CD4-positive, alpha-beta T cell treated with Interleukin-15 for 1 hour (primary cell): Measurements from ENCODE around the gene CCDC78.

Experiments
- DNase-seq: peaks from one replicate; pipeline ENCODE4 v3.0.0-alpha.2; 2020

The CCDC78 gene

GRCh38 chr16:722835-723633 is 3.2 kb downstream of the CCDC78 start:
- DNase-seq = no peak

DNA sequence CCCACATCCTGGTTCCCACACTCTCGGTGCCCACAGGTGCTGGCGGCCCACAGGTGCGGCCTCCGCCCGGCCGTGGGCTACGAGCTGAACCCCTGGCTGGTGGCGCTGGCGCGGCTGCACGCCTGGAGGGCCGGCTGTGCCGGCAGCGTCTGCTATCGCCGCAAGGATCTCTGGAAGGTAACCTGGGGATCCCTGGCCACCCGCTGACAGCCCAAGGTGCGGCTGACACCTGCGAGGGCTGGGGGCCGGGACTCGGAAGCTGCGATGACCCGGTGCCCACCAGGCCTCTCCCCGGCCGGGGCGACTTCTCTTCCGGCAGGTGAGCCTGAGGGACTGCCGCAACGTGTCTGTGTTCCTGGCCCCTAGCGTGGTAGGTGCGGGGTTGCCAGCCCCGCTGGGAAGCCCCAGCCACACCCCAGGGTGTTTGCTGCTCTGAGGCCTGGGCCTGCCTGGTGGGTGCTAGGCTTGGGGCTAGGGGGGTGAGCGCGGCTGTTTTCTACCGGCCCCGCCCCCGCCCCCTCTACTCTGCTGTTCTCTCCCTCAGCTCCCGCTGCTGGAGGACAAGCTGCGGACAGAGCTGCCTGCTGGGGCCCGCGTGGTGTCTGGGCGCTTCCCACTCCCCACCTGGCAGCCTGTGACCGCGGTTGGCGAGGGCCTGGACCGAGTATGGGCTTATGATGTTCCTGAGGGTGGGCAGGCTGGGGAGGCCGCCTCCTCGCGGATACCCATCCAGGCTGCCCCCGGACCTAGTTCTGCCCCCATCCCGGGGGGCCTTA is 4.3 kb downstream of the CCDC78 start:
- no peak for DNase-seq

GRCh38 chr16:720990-721764 is 5.1 kb downstream of the CCDC78 start, which contains the start of gene ANTKMT:
Gene ANTKMT, plus strand, starts transcription at chr16:721146. Its CDS starts 129 bp downstream, at chr16:721275.
- DNase-seq = peak; percentile 85

DNA sequence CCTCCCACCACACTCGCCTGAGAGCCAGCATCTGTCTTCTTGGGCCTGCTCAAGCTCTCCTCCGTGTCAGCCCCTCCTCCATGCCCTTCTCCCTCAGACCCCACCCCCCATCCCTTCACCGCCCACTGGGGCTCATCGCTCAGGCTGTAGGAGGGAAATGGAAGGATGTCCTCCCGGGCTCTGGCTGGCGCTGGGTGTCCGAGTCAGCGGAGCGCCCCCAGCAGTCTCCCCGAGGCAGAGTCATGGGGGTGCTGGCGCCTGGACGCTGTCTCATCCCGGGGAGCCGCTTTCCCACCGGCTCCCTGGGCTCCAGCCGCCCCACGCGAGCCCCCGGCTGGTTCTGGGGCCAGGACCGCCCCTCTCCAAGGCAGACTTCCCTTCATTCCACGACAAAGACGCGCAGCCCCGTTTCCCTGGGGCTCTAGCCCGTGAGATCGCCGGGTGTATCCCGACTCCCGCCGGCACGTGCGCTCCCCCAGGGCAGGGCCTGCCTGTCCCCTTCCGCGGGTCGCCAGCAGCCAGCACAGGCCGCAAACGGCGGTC is 5.7 kb downstream of the CCDC78 start:
- no peak for DNase-seq

GRCh38 chr16:719815-720446 is 6.3 kb downstream of the CCDC78 start:
- no peak for DNase-seq

DNA sequence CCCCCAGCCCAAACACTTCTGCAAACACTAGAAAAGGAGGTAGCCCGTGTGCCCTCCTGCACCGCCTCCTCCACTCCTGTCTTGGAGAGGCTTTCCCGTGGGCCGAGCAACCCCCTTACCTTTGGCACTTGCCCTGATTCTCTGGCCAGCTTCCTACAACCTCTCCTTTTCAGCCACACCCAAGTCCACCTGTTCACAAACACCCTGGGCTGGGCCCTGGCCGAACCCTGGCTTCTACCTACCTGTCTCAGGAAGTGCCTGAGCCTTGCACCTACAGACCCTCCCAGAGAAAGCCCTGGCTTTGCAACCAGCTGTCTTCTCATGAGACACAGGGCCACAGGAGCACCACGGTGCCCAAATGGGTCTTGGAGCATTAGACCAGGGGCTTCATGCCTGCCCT is 7.3 kb downstream of the CCDC78 start:
- no peak for DNase-seq

GRCh38 chr16:718389-718788 is 7.9 kb downstream of the CCDC78 start:
- DNase-seq = no peak

GRCh38 chr16:717450-718245 is 8.6 kb downstream of the CCDC78 start:
- DNase-seq = no peak

DNA sequence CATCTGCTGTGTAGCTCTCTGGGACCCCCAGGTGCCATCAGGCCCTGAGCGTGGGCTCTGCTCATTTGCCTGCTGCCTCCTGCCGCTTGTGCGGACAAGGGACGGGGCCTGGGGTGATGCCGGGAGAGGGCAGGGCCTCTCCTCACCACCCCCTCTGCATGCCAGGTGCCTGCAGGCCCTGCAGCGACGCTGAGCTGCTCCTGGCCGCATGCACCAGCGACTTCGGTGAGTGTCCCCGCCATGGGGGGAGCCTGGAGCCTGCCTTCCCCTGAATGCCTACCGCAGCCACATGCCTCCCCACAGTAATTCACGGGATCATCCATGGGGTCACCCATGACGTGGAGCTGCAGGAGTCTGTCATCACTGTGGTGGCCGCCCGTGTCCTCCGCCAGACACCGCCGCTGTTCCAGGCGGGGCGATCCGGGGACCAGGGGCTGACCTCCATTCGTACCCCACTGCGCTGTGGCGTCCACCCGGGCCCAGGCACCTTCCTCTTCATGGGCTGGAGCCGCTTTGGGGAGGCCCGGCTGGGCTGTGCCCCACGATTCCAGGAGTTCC is 9.4 kb downstream of the CCDC78 start:
- no peak for DNase-seq

DNA sequence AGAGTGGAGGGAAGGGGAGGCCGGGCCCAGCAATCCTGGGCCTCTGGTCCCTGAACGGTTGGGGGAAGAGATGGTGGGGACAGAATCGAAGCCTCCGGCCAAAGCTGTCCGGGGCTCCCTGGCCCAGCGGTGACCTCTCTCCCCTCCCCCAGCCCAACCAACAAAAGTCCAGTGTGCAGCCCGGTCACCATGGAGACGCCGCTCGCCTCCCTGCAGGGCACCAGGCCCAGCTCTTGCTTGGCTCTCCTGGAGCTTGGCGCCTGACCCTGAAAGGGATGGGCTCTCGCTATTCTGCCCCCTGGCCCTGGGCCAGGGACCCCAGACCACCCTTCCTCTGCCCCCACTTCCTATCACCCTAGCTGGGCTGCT is 10.1 kb downstream of the CCDC78 start:
- no peak for DNase-seq

GRCh38 chr16:715477-716199 is 10.6 kb downstream of the CCDC78 start:
- DNase-seq = no peak

GRCh38 chr16:714558-715476 is 11.4 kb downstream of the CCDC78 start, which contains the start of gene METRN:
Gene METRN, plus strand, starts transcription at chr16:715118. Its CDS starts 172 bp downstream, at chr16:715290.
- peak; percentile 85 for DNase-seq

- no peak for DNase-seq
Measured at GRCh38 chr16:714079-714478, 12.2 kb downstream of the CCDC78 start.

GRCh38 chr16:712740-713250 is 13.4 kb downstream of the CCDC78 start:
- peak; percentile 41 for DNase-seq

DNA sequence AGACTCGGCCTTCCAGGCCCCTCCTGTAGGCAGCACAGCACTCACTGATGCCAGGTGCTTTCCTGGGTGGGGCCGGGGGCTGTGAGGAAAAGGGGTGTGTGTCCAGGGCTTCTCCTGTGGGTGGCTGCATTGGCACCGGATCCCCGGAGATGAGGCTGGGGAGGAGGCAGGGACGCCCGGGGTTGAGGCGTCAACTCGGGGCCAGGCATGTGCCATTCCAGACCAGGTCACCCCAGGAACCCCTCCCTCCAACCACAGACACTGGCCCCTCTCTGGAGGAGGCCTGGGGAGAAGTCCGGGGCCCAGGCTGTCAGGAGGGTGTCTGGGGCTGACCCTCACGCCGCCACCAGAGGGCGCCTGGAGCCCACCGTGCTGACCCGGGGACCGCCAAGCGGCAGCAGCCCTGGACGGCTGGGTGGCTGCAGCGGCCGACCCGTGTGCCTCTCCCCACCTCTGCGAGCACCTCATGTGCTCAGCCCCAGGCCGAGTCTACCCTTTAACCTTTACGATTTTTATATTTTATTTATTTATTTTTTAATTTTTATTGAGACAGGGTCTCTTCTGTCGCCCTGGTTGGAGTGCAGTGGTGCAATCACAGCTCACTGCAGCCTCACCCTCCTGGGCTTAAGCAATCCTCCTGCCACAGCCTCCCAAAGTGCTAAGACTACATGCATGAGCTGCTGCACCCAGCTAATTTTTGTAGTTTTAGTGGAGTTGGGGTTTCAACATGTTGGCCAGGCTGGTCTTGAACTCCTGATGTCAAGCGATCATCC is 14.5 kb downstream of the CCDC78 start:
- DNase-seq = peak; percentile 78

DNA sequence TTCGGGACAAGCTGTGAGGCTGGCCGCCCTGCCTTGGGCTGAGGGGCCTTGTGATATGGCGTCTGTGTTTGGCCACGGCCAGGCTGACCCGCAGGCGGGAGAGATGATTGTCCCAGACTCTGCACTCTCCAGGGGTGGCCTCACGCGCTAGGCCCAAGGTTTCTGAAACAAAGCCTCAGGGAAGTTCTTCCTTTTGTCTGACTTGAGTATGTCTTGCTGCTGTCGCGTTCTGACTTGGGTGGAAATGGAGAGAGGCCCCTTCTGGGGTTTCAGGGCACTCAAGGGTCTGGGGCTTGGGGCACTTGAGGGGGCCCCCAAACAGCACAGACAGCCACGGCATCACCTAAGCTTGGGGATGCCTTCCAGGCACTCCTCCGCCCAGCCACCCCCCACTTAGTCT is 15.2 kb downstream of the CCDC78 start:
- no peak for DNase-seq

- DNase-seq = no peak
Measured at GRCh38 chr16:710500-711075, 15.7 kb downstream of the CCDC78 start.
